Skeletal muscle tissue (tissue), 4 donors: Measurements from ENCODE around the gene SLC41A3. TPM values are rescaled to one million over a fixed set of nuclear protein-coding genes. Genes with fewer than 3 reads are reported as not detected.

Experiments used
- H3K27ac ChIP-seq: one replicate; pipeline ENCODE4 v1.7.0; 2013; ENCODE audit warnings: mild to moderate bottlenecking, low read depth, low read length, inconsistent platforms
- H3K27me3 ChIP-seq, 3 donors: one replicate each; pipeline ENCODE4 v1.7.0; 2013; ENCODE audit warnings: low read length in 3 of 3; ENCODE audit not compliant: control insufficient read depth in 3 of 3, insufficient read depth in 3 of 3
- H3K36me3 ChIP-seq, 3 donors: one replicate each; pipeline ENCODE4 v1.7.0; 2013; ENCODE audit warnings: low read length in 3 of 3; ENCODE audit not compliant: control insufficient read depth in 3 of 3, insufficient read depth in 3 of 3
- H3K4me1 ChIP-seq, 3 donors: one replicate each; pipeline ENCODE4 v1.7.0; 2013; ENCODE audit warnings: low read length in 3 of 3, mild to moderate bottlenecking in 3 of 3; ENCODE audit not compliant: control insufficient read depth in 3 of 3, insufficient read depth in 3 of 3
- H3K4me3 ChIP-seq, 3 donors: one replicate each; pipeline ENCODE4 v1.7.0; 2013; ENCODE audit warnings: low read length in 3 of 3
- H3K9ac ChIP-seq, 3 donors: one replicate each; pipeline ENCODE4 v1.7.0; 2013; ENCODE audit warnings: low read length in 3 of 3, mild to moderate bottlenecking in 3 of 3, moderate library complexity in 2 of 3, low read depth in 1 of 3
- H3K9me3 ChIP-seq, 3 donors: one replicate each; pipeline ENCODE4 v1.7.0; 2013; ENCODE audit warnings: low read length in 3 of 3; ENCODE audit not compliant: control insufficient read depth in 3 of 3
- total RNA-seq: library from RNA; depleted of rRNA; stranded (reverse); fragments of >200 nt; gene quantifications from one replicate; pipeline ENCODE4 v1.2.3, GENCODE V29; 2014
- donor health status: Osteomylitis.

SLC41A3 gene
- total RNA-seq, 1 donor from 2014 or later = 31.3 TPM

GRCh38 chr3:126057501-126057819 is 26.5 kb downstream of the SLC41A3 start:
- Histone ChIP-seq H3K4me1 (peaks cover 34 to 62% (median 50%) of the 10 kb centered on the region in 3 donors), H3K4me3 (peak overlapping the region in 1 of 3 donors; percentile 13), H3K27ac (peak overlapping the region; percentile 67), H3K27me3 (no peaks in the 10 kb centered on the region), H3K9me3 (no peaks in the 10 kb centered on the region), H3K36me3 (peaks cover 0 to 7% (median 0%) of the 10 kb centered on the region in 3 donors), H3K9ac (peak overlapping the region in 1 of 3 donors; percentile 68)

- H3K27ac ChIP-seq = peak overlapping the region; percentile 67
- H3K9me3 ChIP-seq = no peaks in the 10 kb centered on the region
- no peaks in the 10 kb centered on the region for H3K27me3 ChIP-seq
- peak overlapping the region in 2 of 3 donors; percentile 54 to 68 for H3K9ac ChIP-seq
- peaks cover 37 to 66% (median 50%) of the 10 kb centered on the region in 3 donors for H3K4me1 ChIP-seq
- peaks cover 0 to 7% (median 0%) of the 10 kb centered on the region in 3 donors for H3K36me3 ChIP-seq
- H3K4me3 ChIP-seq = peak overlapping the region in 1 of 3 donors; percentile 45
These were observed 27.0 kb downstream of the SLC41A3 start for GRCh38 chr3:126056681-126057500.

DNA sequence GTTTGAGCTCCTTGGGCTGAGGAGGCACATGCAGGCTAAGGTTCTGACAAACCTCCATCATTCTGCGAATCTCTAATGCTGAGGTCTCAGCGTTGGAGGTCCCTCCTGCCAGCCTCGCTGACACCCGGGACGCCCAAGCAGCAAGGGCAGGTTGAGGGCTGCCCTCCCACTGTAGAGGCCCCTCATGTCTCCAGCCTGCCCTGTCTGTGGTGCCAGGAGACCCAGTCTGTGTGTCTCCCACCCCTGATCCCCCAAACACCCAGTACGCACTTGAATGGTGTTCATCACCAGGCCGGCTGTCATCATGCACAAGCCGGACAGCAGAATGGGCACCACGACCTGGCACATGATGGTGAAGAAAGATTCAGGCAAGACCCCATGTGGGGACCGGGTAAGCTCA is 27.8 kb downstream of the SLC41A3 start:
- H3K4me1 ChIP-seq = peaks cover 36 to 59% (median 43%) of the 10 kb centered on the region in 3 donors
- H3K27me3 ChIP-seq = no peaks in the 10 kb centered on the region
- peaks cover 0 to 7% (median 0%) of the 10 kb centered on the region in 3 donors for H3K36me3 ChIP-seq
- H3K4me3 ChIP-seq = no peak overlapping the region
- no peaks in the 10 kb centered on the region for H3K9me3 ChIP-seq
- peak overlapping the region in 1 of 3 donors; percentile 68 for H3K9ac ChIP-seq
- H3K27ac ChIP-seq = peak overlapping the region; percentile 67

DNA sequence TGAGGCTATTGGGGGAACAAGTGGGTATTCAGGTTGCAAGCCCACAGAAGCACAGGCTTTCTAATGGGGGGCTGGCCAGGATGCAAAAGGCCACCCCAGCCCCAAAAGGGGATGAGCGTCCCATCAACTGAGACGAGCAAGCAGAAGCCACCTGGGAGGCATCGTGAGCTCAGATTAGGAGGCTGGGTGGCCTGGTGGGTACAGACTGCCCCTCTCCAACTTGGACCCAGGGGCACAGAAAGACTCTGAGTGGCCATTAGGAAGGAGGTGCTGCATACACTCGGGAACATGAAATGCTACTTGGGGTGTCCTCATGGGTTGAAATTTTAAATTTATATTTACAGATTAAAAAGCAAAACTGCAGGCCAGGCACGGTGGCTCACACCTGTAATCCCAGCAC is 29.1 kb downstream of the SLC41A3 start:
- H3K4me3 ChIP-seq = no peak overlapping the region
- no peaks in the 10 kb centered on the region for H3K27me3 ChIP-seq
- no peak overlapping the region for H3K9ac ChIP-seq
- peaks cover 30 to 48% (median 38%) of the 10 kb centered on the region in 3 donors for H3K4me1 ChIP-seq
- H3K36me3 ChIP-seq = peaks cover 5 to 13% (median 7%) of the 10 kb centered on the region in 3 donors
- no peaks in the 10 kb centered on the region for H3K9me3 ChIP-seq
- no peak overlapping the region for H3K27ac ChIP-seq

- Histone ChIP-seq H3K4me3 (no peak overlapping the region), H3K4me1 (peaks cover 30 to 41% (median 34%) of the 10 kb centered on the region in 3 donors), H3K9ac (no peak overlapping the region), H3K27ac (no peak overlapping the region), H3K27me3 (no peaks in the 10 kb centered on the region), H3K36me3 (peaks cover 8 to 9% (median 9%) of the 10 kb centered on the region in 3 donors), H3K9me3 (no peaks in the 10 kb centered on the region)
These were observed 29.9 kb downstream of the SLC41A3 start for GRCh38 chr3:126053949-126054569.

DNA sequence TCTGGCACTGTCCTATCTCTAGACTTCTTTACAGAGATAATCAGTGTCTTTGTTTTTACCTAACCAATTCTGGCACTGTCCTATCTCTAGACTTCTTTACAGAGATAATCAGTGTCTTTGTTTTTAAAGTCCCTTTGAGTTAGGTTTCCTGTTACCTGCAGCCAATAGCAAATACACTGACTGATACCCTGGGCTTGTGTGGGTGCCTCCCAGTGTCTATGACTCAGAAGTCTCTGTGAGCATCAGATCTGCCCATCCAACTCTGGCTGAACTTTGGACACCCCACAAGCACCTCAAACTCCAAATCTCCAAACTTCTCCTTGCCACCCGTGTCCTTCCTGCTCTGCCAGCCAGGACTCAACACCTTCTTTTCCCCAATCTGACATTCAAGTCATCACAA is 30.4 kb downstream of the SLC41A3 start:
- Histone ChIP-seq H3K4me1 (peaks cover 25 to 35% (median 28%) of the 10 kb centered on the region in 3 donors), H3K4me3 (no peak overlapping the region), H3K9me3 (no peaks in the 10 kb centered on the region), H3K36me3 (peaks cover 8 to 11% (median 11%) of the 10 kb centered on the region in 3 donors), H3K27me3 (no peaks in the 10 kb centered on the region), H3K27ac (no peak overlapping the region), H3K9ac (no peak overlapping the region)

GRCh38 chr3:126052196-126053058 is 31.5 kb downstream of the SLC41A3 start:
- no peak overlapping the region for H3K4me3 ChIP-seq
- peaks cover 8 to 12% (median 11%) of the 10 kb centered on the region in 3 donors for H3K36me3 ChIP-seq
- H3K9ac ChIP-seq = no peak overlapping the region
- H3K27me3 ChIP-seq = no peaks in the 10 kb centered on the region
- H3K9me3 ChIP-seq = no peaks in the 10 kb centered on the region
- H3K4me1 ChIP-seq = peaks cover 19 to 24% (median 20%) of the 10 kb centered on the region in 3 donors
- no peak overlapping the region for H3K27ac ChIP-seq

DNA sequence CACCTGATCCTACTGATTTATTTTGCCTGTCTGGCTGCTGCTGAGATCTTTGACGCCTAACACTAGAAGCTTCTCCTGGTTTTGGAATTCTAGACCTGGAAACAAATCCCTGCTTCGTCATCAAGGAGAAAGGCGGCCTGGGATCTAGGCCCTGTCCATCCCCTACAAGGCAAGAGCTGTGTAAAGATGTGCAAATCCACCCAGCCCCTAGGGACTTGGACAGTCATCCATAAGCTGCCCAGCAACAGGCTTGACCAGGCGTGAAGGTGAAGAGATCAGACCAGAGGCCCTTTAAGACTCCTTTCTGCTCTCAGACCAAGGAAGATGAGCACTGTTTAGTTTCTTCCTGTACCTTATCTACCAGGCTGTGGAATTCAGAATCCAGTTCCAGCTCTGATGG is 32.2 kb downstream of the SLC41A3 start:
- Histone ChIP-seq H3K4me1 (peaks cover 12 to 18% (median 13%) of the 10 kb centered on the region in 3 donors), H3K9me3 (no peaks in the 10 kb centered on the region), H3K9ac (no peak overlapping the region), H3K36me3 (peaks cover 11 to 16% (median 11%) of the 10 kb centered on the region in 3 donors), H3K27ac (no peak overlapping the region), H3K27me3 (no peaks in the 10 kb centered on the region), H3K4me3 (no peak overlapping the region)

DNA sequence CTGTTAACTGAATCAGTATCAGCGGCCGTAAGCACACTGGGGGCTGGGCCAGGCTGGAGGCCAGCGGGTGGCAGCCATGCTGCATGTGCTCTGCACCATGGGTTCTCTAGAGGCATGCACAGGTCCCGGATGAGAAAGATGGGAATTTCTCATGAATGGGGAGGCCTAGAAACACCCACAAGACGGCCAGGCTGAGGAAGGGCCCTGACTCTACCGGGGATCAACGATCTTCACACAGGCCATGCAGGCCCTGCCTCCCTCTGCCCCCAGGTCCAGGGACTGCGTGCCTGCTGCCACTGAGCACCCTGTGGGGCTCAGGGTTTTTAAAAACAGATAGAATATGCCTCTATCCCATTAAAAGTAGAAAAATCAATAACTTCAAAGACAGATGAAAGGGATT is 32.7 kb downstream of the SLC41A3 start:
- Histone ChIP-seq H3K27ac (no peak overlapping the region), H3K9me3 (peaks cover 0 to 2% (median 0%) of the 10 kb centered on the region in 3 donors), H3K9ac (no peak overlapping the region), H3K27me3 (no peaks in the 10 kb centered on the region), H3K36me3 (peaks cover 11 to 16% (median 11%) of the 10 kb centered on the region in 3 donors), H3K4me1 (peaks cover 7 to 13% (median 8%) of the 10 kb centered on the region in 3 donors), H3K4me3 (no peak overlapping the region)
